Natural killer cell treated with Interleukin-12 subunit alpha and Interleukin-12 subunit beta and Interleukin-15 and Interleukin-18, amount 100 ng/mL, for 72 hours (primary cell): ENCODE measurements around the gene FBXL17. TPM values are rescaled to one million over a fixed set of nuclear protein-coding genes. Genes with fewer than 3 reads are reported as not detected.

ENCODE experiments used
- ATAC-seq, 2 donors: fragments of 150-1000 bp; cut with Tn5 transposase in 1 of 2; sonication (Bioruptor Pico), chemical (Tn5 transposase) in 1 of 2; 2 replicates each; pipeline ENCODE4 v1.10.0; 2021
- DNase-seq: peaks from one replicate; pipeline ENCODE4 v3.0.0; 2022; ENCODE audit warnings: low spot score
- H3K27ac Mint-ChIP-seq, 2 donors: 1 replicate in 1 of 2; 2 replicates in 1 of 2; pipeline ENCODE4 v1.8.0; 2022; ENCODE audit warnings: mixed read lengths in 2 of 2, mild to moderate bottlenecking in 1 of 2, moderate library complexity in 1 of 2
- H3K27me3 Mint-ChIP-seq, 2 donors: 1 replicate in 1 of 2; 2 replicates in 1 of 2; pipeline ENCODE4 v1.8.0; 2022; ENCODE audit warnings: mixed read lengths in 2 of 2
- H3K36me3 Mint-ChIP-seq: one replicate; pipeline ENCODE4 v1.8.0; 2022; ENCODE audit warnings: mixed read lengths
- H3K4me1 Mint-ChIP-seq, 2 donors: 1 replicate in 1 of 2; 2 replicates in 1 of 2; pipeline ENCODE4 v1.8.0; 2022; ENCODE audit warnings: low read depth in 2 of 2, mixed read lengths in 2 of 2, mild to moderate bottlenecking in 1 of 2
- H3K4me3 Mint-ChIP-seq: one replicate; pipeline ENCODE4 v1.8.0; 2022; ENCODE audit warnings: mixed read lengths
- H3K9me3 Mint-ChIP-seq: 2 replicates; pipeline ENCODE4 v1.8.0; 2022; ENCODE audit warnings: mixed read lengths
- total RNA-seq, 2 donors: library from RNA; stranded (reverse); gene quantifications; one replicate each; pipeline ENCODE4 v1.2.3, GENCODE V29; 2022

The FBXL17 gene
- total RNA-seq, 2 donors from 2014 or later = 11.5 to 14.1 TPM

DNA sequence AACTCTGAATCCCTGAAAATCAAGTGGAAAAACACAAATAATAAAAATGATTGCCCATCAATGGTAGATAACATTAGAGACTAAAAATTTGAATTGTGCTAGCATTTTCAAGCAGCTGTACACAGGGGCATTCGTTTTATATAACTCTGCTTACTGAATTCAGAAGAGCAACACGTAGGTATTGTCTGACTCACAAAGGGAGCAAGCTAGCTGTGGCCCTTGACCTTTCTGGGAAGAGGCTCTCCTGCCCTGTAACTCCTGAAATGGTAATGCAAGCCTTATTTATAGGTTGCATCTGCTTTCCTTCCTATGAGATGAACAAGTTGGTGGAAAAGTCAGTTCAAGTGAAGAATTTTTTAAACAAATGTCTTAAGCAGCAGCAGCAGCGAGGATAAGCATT is 492.5 kb downstream of the FBXL17 start:
- no peak for ATAC-seq
- no peaks in the 10 kb centered on the region for H3K36me3 Mint-ChIP-seq
- no peak overlapping the region for H3K27ac Mint-ChIP-seq
- DNase-seq = no peak
- no peak overlapping the region for H3K4me3 Mint-ChIP-seq
- no peaks in the 10 kb centered on the region for H3K9me3 Mint-ChIP-seq
- H3K4me1 Mint-ChIP-seq = no peaks in the 10 kb centered on the region
- H3K27me3 Mint-ChIP-seq = no peaks in the 10 kb centered on the region

DNA sequence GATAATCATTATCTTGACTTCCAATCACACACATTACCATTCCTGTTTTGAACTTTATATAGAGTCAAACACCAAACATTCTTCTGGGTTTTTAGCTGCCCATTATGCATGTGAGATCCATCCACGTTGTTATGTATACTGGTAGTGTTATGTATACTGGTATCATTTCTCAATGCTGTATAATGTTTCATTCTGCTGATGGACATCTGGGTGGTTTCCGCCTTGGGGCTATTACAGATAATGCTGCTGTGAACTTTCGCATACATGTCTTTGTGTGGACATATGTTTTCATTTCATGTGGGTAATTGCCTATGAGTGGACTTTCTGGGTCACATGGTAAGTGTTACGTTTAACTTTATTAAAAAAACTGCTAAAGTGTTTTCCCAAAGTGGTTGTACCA is 493.4 kb downstream of the FBXL17 start:
- Mint-ChIP-seq H3K36me3 (no peaks in the 10 kb centered on the region), H3K4me1 (no peaks in the 10 kb centered on the region), H3K9me3 (no peaks in the 10 kb centered on the region), H3K4me3 (no peak overlapping the region), H3K27ac (no peak overlapping the region), H3K27me3 (no peaks in the 10 kb centered on the region)
- ATAC-seq = no peak
- no peak for DNase-seq

DNA sequence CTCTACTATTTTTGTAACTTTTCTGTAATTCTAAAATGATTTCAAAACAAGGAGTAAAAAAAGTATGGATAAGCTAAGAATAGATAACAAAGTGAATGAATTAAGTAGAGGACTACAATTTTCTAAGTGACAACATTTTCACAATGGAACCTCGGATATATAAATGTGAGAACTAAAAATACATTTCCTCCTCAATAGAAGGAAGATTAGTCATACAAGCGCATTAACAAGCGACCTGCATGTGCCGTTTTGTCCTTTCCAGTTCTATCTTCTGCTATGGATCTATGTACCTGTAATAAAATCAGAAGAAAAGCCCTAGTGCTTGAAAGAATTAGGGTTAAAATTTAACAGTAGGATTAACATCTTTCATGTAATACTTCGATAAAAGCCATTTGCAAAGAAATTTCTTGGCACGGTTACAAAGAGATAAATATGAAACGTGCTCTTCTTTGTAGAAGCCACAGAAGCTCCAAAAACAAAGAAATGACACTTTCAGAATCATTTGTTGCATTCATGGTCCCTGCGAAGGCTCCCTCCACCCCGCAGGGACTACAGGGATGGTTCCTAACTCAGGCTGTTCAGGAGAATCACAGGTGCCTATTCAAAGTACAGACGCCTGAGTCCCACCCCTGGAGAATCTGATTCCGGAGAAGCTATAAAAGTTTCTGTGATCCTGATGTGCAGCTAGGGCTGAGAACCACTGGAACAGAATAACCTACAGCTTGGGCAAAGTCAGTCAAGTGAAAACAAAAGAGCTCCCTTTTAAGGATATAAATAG is 494.5 kb downstream of the FBXL17 start:
- ATAC-seq = no peak
- Mint-ChIP-seq H3K4me1 (no peaks in the 10 kb centered on the region), H3K36me3 (no peaks in the 10 kb centered on the region), H3K27me3 (no peaks in the 10 kb centered on the region), H3K9me3 (no peaks in the 10 kb centered on the region), H3K4me3 (no peak overlapping the region), H3K27ac (no peak overlapping the region)
- no peak for DNase-seq

DNA sequence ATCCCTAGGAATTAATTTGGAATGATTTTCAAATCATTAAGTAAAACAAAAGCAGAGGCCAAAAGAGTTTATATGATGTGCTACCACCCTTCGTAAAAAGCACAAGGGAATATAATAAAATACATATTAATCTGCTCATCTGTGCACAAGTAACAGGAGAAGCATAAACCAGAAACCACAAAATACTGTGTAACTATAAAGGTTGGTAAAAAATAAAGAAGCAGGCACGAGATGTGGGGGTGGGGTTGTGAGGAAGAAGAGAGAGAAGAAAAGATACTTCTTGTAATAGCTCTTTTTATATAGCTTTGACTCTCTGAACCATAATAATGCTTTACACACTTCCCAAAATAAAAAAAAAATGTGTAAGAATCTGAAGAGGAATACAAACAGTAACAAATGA is 496.3 kb downstream of the FBXL17 start:
- Mint-ChIP-seq H3K4me3 (no peak overlapping the region), H3K27me3 (no peaks in the 10 kb centered on the region), H3K9me3 (no peaks in the 10 kb centered on the region), H3K27ac (no peak overlapping the region), H3K4me1 (no peaks in the 10 kb centered on the region), H3K36me3 (no peaks in the 10 kb centered on the region)
- ATAC-seq (no peak), DNase-seq (no peak)

DNA sequence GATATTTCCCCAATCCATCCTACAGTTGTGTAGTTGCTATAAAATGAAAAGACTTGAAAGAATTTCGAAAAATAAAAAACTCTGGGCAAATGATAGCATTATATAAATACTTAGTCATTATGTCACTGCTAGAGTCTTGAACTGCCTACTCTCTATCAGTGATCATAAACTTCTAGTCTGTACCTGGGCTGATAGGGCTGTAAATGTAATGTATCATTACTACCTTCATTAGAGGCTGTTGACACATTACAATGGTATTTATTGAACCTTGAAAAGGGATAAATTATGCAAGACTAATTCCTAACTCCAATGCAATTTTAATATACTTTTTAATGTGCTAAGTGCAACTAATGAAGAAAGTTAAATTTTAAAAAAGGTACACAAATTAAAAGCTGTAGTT is 497.0 kb downstream of the FBXL17 start:
- no peaks in the 10 kb centered on the region for H3K27me3 Mint-ChIP-seq
- H3K4me1 Mint-ChIP-seq = no peaks in the 10 kb centered on the region
- H3K4me3 Mint-ChIP-seq = no peak overlapping the region
- H3K9me3 Mint-ChIP-seq = no peaks in the 10 kb centered on the region
- ATAC-seq (no peak), DNase-seq (no peak)
- no peaks in the 10 kb centered on the region for H3K36me3 Mint-ChIP-seq
- H3K27ac Mint-ChIP-seq = no peak overlapping the region

DNA sequence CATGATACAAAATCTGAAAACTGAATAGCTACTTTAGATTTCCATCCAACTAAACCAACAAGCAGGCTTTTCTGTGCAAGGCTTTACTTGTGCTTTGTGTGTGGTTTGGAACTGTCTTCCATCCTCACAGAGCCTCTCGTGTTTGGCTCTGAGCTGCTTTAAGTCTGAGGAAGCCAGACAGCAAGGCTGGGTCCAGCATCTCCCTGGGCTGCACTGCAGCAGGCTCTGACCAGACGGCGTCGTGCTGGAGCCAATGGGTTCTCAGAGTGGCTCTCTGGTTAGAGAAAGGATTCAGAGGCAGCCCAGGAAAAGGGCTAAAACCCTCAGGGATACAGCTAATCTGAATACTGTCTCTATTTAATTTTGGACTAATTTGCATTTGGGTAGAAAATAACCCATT is 503.2 kb downstream of the FBXL17 start:
- Mint-ChIP-seq H3K27ac (no peak overlapping the region), H3K4me1 (peaks cover 0 to 2% of the 10 kb centered on the region in 2 donors), H3K27me3 (no peaks in the 10 kb centered on the region), H3K4me3 (no peak overlapping the region), H3K9me3 (no peaks in the 10 kb centered on the region), H3K36me3 (no peaks in the 10 kb centered on the region)
- ATAC-seq (no peak), DNase-seq (no peak)

DNA sequence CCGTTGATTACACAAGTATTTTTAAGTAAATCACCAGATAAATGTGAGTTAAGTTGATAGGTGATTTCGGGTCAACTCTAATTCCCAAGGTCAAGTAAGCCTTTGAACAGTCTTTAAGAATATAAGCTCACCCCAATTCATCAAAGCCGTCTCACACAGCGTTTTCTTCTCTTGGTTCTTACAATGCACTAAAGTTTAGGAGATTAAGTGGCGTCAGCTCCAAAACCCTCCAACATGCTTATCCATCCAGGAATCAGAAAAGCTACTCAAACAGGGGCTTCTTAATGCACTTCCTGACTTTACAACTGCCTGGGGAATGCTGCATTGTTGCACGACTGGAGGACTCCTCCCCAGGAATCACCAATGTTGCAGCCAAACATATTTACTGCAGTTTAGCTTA is 505.0 kb downstream of the FBXL17 start:
- Mint-ChIP-seq H3K36me3 (no peaks in the 10 kb centered on the region), H3K27ac (no peak overlapping the region), H3K27me3 (no peaks in the 10 kb centered on the region), H3K4me1 (peaks cover 2 to 6% of the 10 kb centered on the region in 2 donors), H3K4me3 (no peak overlapping the region), H3K9me3 (no peaks in the 10 kb centered on the region)
- DNase-seq = no peak
- no peak for ATAC-seq

DNA sequence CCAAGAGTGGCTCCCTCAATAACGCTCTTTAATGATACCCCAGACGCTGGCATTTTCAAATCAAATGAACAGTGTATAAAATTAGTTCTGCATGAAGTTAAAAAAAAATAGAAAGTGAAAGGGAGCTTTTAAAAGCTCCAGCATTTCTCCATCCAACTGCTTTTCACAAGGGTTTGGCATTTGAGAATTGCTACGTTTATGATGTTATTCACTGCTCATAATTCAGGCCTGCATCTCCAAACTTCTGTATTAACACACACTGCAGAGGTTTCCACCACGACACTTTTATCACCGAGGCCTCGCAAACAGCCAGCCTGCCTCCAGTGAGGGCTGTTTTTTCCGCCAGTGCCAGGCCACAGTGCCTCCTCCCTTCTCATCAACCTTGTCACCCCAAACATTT is 505.6 kb downstream of the FBXL17 start:
- Mint-ChIP-seq H3K4me3 (no peak overlapping the region), H3K9me3 (no peaks in the 10 kb centered on the region), H3K4me1 (peaks cover 5 to 6% of the 10 kb centered on the region in 2 donors), H3K27me3 (no peaks in the 10 kb centered on the region), H3K27ac (peak overlapping the region in 1 of 2 donors; percentile 39), H3K36me3 (no peaks in the 10 kb centered on the region)
- ATAC-seq (no peak), DNase-seq (no peak)

DNA sequence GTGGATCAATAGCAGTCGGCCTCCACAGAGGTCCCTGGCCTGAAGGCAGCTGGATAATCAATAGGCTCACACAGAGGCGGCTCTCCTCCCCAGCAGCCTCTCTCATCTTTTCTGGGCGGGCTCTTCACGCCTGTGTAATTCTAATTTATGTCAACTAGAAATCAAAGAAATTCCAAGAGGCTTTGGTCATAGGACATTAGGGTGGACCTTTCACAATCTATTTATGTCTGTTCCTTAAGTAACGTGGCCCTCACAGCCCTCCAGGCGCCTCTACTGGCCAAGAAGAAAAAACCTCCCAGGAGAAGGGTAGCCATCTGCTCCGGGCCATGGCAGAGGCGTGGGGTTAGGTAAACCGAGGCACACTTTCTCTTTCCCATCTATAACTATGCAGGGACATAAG is 506.1 kb downstream of the FBXL17 start:
- Mint-ChIP-seq H3K4me3 (no peak overlapping the region), H3K27ac (peak overlapping the region in 1 of 2 donors; percentile 39), H3K4me1 (peaks cover 6 to 8% of the 10 kb centered on the region in 2 donors), H3K27me3 (no peaks in the 10 kb centered on the region), H3K9me3 (no peaks in the 10 kb centered on the region), H3K36me3 (no peaks in the 10 kb centered on the region)
- DNase-seq (no peak), ATAC-seq (no peak)

DNA sequence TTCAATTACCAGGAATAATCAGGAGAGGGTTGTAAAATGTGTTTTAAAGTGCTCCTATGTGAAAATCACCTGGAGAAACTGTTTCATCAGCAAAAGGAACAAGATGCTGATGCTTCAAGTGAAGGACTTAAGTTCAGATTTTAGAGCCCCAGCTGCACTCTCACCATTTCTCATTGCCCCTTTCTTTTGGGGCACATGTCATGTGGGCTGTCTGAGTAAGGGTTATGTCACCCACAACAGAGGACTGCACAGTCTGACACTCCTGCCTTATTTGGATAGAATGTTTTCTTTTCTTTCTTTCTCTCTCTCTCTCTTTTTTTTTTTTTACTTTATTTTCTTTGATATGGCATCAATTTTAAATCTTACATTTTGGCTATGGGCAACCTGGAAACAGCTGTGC is 507.1 kb downstream of the FBXL17 start:
- Mint-ChIP-seq H3K36me3 (no peaks in the 10 kb centered on the region), H3K9me3 (no peaks in the 10 kb centered on the region), H3K27ac (no peak overlapping the region), H3K27me3 (no peaks in the 10 kb centered on the region), H3K4me1 (peaks cover 6 to 8% of the 10 kb centered on the region in 2 donors), H3K4me3 (no peak overlapping the region)
- ATAC-seq (no peak), DNase-seq (no peak)

DNA sequence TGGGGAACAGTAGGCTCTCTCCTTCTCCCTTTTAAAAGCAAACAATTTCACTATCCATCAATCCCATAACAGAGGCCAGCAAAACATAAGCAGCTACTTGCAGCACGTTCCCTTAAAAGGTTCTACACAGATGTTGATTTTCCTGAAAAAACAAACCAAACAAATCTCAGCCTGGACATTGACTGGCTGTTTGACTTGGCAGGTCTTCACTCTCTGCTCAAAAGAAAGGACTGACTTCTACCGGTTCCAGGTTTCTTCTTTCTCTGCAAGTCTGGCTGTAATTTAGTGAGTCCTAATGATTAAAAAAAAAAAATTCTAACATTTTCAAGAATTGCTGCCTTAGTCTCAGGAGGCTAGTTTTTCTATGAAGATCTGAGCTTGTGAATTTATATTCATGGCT is 508.0 kb downstream of the FBXL17 start:
- Mint-ChIP-seq H3K4me1 (peaks cover 6 to 10% of the 10 kb centered on the region in 2 donors), H3K4me3 (no peak overlapping the region), H3K36me3 (no peaks in the 10 kb centered on the region), H3K27ac (no peak overlapping the region), H3K27me3 (no peaks in the 10 kb centered on the region), H3K9me3 (no peaks in the 10 kb centered on the region)
- DNase-seq (no peak), ATAC-seq (no peak)

DNA sequence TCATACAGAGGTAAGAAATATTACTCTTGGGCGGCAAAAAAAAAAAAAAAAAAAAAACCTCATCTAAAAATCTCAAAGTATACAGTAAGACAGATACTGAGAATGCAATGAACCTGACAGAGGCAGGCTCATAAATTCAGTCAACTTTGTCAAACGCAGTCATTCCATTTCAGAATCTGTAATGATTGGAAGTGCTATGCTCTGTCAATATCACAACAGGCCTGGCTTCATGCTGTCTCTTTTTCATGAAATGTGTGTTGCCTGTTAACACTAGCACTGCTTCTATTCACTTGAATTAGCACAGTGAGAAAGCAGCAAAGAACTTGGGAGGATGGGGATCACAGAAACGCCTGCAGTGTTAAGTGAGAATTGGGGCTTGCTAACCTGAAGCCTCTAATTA is 510.9 kb downstream of the FBXL17 start:
- Mint-ChIP-seq H3K9me3 (no peaks in the 10 kb centered on the region), H3K4me3 (no peak overlapping the region), H3K4me1 (peaks cover 6 to 8% of the 10 kb centered on the region in 2 donors), H3K27ac (no peak overlapping the region), H3K36me3 (no peaks in the 10 kb centered on the region), H3K27me3 (no peaks in the 10 kb centered on the region)
- ATAC-seq = no peak
- no peak for DNase-seq

DNA sequence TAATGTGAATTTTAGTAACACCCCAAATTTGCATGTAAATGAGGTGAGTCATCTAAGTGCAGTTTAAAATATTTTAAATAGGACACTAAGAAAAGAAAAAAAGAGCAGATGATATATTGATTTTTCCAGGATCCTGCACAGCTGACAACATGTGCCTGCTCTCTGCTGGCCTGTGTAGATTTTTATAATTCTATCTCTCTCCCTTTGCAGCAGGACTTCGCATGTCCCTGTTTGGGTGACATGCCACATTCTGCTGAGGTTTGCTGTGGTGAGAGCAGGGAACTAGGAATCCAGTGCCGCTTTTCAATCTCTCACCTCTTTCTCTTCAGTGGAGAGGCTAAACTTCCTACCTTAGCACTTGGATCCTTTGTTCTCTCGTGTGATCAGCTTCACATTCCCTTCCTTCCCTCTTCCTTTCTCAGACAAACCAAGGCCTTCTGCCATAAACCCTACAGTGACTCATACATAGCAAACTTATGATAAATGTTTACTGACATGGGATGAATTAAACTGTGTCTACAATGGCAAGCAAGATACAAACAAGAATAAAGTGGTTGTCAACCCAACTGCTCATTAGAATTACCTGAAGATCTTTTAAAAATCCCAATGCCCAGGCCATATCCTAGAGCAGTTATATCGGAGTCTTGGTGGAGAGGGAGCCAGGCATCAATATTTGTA is 512.3 kb downstream of the FBXL17 start:
- no peak overlapping the region for H3K27ac Mint-ChIP-seq
- ATAC-seq = no peak
- no peak for DNase-seq
- H3K4me1 Mint-ChIP-seq = peaks cover 6 to 8% of the 10 kb centered on the region in 2 donors
- H3K4me3 Mint-ChIP-seq = no peak overlapping the region
- H3K27me3 Mint-ChIP-seq = no peaks in the 10 kb centered on the region
- no peaks in the 10 kb centered on the region for H3K36me3 Mint-ChIP-seq
- no peaks in the 10 kb centered on the region for H3K9me3 Mint-ChIP-seq

DNA sequence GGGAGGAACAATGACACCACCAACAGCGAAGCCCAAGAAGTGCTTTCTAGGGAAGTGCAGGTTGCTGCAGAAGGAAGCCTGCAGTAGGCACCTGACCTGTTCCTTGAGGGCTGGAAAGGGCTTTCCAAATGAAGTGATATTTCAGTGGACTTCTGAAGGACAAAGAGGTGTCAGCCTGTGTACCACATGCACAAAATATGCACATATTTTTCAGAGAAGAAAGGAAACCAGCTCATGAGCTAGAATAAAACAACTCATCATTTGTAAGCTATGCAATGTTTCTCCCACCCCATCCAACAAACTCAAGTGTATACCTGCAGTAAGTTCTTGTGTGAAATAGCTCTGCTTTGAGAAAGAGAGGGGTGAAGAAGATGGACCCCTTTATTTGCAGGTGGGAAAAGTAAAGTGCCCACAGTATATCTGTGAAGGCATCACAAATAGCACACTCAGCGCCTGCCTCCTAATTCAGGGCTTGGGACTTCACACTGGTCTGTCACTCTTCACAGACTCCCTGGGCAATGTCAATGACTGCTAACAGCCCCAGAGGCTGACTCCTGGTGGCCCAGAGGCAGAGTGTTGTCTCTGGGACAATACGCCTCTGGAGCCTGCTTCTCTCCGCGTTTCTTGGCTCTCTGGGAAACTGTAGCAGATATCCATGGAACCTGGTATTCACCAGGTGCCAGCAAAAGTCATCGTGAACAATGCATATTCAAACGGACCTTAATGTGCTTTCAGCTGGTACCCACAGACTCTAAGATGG is 513.1 kb downstream of the FBXL17 start:
- Mint-ChIP-seq H3K9me3 (no peaks in the 10 kb centered on the region), H3K27ac (no peak overlapping the region), H3K27me3 (no peaks in the 10 kb centered on the region), H3K4me3 (no peak overlapping the region), H3K4me1 (peaks cover 6 to 8% of the 10 kb centered on the region in 2 donors), H3K36me3 (no peaks in the 10 kb centered on the region)
- DNase-seq (no peak), ATAC-seq (no peak)
